HL-60/S4 treated with retinoic acid at 250 ng/mL for 4 days and 3 days (cell line): ENCODE data around the gene TEX14.

Experiments
- in situ Hi-C: fragments of 300-500 bp; cut with MboI; formaldehyde crosslinking; loops from 2 replicates; pipeline ENCODE4 v1.7.0; 2022; ENCODE audit warnings: low sequenced_read_pairs

Gene TEX14

DNA sequence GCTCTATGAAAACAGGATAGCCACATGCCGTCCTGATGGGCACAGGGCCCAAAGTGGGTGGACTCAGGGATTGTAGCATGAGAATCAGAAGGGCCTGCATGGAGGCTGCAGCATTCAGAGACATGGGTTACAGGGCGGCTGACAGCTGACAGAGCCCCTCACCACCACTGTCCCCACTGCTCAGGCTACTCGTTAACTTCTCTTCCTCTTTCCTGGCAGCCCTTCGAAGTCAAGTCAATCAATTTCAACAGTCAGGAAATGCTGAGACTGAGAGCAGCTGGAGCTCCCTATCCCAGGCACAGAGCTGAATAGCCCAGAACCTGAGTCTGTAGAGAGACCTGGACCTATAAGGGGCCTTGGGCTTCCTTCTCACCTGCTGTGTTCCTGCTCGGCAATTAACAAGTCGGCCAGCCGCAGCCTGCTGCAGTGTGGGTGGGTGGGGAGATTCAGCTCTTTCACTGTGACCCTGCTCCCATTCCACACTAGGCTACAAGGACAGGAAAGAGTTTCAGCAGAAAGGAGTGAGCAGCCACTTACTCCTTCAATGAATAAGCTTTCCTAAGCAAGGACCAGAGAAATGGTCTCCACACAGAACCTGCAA is 76.9 kb downstream of the TEX14 start:
- in situ Hi-C loops, result no loop called here

DNA sequence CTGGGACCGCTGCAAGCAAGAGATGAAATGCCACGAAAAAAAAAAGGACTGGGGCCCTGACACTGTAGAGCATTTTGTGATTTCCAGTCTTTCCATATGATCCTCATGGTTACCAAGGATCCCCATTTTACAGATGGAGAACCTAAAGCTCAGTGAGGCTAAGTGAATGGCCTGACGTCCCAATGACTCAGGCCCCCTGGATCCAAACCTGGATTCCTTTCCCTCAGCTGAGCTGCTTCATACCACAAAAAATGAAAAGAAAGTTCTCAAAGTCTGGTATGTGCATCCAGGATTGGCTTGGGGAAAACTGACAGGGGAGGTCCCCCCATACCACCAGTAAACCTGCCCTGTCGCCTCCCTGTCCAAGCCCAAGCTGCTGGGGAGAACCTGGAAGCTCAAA is 80.5 kb downstream of the TEX14 start:
- in situ Hi-C loops, result no loop called here

DNA sequence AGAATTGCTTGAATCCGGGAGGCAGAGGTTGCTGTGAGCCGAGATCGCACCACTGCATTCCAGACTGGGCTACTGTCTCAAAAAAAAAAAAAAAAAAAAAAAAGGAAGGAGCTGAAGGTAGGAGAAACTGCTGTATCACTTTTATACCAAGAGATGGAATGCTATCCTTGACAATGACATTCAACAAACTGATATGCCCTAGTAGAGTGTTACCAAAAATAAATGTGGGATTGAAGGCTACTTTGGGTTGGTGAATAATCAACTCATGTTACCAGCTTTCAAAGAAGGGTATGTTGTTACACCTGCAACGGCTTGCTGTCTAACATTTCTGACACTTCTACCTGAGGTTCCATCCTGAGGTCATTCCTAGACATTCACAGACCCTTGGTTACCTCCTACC is 84.9 kb downstream of the TEX14 start:
- in situ Hi-C loops, result no loop called here

DNA sequence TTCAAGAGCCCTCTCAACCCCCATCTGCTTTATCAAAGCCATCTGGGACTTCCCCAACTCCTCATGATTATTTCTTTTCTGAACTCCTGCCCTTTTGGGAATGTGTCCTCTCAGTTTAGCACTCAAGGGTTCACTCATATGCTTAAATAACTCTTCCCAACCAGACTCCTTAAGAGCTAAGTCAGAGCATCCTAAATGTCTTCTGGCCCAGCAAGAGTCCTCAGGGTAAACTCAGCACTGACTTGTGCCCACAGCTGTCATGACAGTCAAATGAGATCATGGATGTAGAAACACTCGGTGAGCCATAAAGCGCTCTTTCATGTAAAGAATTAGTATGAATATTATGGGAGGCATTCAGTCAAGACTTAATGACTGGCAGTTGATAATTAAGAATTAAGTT is 85.9 kb downstream of the TEX14 start:
- in situ Hi-C loops, result no loop called here

DNA sequence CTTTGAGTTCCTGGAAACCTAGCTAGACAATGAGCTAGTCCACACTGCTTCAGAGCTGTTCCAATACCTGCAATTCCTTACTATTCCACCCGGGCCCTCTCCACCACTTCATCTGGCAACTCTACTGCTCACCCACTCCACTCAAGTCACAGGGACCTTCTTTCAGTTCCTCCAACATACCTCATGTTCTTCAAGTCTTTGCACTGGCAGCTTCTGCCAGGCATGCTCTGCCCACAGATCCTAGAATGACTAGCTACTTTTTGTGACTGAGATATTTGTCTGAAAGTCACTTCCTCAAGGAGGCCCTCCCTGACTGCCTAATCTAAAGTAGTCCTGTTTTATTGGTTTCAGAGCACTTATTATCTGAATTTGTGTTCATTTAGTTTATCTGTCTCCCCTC is 86.4 kb downstream of the TEX14 start:
- in situ Hi-C loops, result no loop called here

DNA sequence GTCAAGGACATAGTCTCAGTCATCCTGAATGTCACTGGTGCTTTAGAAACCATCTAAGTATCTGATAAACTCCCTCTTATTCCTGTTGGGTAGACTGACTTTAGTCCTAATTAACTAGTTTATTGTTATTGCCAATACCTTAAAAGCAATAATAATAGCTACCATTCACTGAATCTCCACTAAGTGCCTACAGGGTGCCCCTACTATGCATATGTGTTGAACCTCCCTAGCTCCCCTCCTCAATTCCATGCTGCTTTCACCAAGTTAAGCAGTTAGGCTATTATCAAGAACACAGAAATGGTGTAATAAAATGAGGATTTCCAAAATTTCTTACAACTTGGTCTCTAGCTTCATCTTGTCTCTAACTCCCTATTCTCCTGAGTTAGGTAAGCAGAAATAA is 89.9 kb downstream of the TEX14 start:
- in situ Hi-C loops, result no loop called here

DNA sequence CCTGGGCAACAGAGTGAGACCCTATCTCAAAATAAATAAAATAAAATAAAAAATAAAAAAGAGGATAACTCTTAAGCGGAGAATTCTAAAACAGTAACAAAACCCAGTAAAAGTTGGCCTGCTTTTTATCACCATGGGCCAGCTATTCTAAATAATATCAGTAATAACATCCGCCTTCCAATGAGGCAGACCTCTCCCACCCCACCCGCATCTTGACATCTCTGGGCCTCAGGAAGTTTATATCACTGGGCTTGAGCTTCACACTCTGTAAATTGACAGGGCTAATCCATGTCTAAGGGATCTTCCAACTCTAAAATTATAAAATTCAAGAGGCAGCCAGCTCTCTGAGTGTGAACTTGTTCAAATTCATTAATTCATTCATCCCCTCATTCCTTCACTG is 94.5 kb downstream of the TEX14 start:
- in situ Hi-C loops, result loop anchor here (25.0 kb wide), 1 partner anchor 415 kb away; no protein-coding TSS in a partner anchor

DNA sequence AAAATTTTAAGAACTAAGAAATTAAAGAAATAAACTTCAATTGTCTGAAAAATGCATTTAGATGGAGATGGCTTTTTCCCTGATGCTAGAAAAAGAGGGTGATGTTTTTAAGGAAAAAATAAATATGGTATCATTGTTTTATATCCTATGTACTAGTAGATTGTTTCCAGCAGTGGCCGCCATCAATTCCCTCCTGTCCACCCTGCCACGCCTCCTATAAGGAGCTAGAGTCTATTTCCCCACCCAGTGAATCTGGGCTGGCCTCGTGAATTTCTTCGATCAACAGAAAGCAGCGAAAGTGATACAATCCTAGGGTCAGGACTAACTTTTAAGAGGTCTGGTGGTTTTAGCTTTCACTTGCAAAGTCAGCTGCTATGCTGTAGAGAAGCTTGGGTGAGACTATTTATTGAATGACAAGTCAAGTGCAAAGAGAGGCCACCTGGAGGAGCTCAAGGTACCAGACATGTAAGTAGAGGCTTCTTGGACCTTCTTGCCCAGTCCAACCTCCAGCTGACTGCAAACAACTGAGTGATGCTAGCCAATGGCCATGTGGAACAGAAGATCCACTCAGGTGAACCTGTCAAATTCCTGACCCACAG is 96.6 kb downstream of the TEX14 start:
- in situ Hi-C loops, result loop anchor here (25.0 kb wide), 1 partner anchor 417 kb away; no protein-coding TSS in a partner anchor

DNA sequence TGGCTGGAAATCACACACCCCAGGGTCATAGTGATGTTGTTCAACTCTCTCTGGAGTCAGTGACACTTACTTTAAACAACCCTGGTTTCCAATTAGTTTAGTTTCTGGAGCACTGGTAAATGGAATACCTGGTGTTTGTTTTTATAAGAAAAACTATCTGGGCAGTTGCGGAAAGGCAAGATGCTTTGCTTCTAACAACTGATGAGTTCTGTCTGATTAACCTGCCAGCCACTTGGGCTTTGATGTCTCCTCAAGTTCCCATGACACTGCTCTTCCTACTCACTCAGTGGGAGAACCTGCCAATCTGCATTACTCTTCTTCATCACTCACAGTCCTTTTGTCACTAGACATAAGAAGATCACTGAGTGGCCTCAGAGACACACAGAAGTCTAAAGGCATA is 98.7 kb downstream of the TEX14 start:
- in situ Hi-C loops, result loop anchor here (25.0 kb wide), 1 partner anchor 419 kb away; no protein-coding TSS in a partner anchor

DNA sequence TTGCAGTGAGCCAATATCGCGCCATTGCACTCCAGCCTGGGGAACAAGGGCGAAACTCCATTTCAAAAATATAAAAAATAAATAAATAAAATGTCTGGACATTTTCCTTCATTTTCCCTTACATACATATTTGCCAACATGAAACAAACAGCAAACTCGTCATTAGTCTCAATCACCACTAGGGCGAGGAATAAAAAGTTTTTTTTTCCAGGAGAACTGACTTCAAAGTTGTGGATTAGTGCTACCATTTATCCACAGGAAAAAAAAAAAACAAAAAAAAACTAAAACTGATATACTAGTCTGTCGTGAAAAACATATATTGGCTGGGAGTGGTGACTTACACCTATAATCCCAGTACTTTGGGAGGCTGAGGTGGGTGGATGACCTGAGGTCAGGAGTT is 100.4 kb downstream of the TEX14 start:
- in situ Hi-C loops, result loop anchor here (25.0 kb wide), 1 partner anchor 421 kb away; no protein-coding TSS in a partner anchor

DNA sequence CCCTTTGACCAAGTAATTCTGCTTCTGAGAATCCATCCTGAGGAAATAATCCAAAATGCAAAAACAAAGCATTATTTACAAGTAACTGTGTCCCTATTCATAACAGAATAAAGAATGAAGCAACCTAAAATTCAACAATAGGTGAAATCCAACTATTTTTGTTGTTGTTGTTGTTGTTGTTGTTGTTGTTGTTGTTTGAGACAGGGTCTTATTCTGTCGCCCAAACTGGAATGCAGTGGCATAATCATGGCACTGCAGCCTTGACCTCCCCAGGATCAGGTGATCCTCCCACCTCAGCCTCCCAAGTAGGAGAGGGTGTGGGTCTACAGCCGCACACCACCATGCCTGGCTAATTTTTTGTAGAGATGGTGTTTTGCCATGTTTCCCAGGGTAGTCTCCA is 101.5 kb downstream of the TEX14 start:
- in situ Hi-C loops, result loop anchor here (25.0 kb wide), 1 partner anchor 422 kb away; no protein-coding TSS in a partner anchor

DNA sequence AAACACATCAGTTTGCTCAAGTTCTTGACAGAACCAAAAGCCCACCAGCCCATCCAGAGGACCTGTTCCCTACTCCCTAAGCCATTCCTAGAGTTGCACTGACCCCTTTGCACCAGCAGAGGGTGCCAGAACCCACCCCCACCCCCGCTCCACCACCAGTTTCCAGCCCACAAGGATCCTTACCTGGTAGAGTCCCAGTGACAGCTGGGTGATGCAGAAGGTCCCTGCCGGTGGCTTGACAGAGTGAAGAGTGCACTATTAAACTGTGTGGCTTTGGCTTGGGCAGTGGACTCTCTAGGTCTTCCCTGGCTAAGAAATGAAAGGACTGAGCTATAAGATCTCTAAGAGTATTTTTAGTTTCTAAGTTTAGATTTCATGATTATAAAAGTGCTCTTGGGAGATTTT is 104.1 kb downstream of the TEX14 start:
- in situ Hi-C loops, result loop anchor here (25.0 kb wide), 1 partner anchor 425 kb away; no protein-coding TSS in a partner anchor

DNA sequence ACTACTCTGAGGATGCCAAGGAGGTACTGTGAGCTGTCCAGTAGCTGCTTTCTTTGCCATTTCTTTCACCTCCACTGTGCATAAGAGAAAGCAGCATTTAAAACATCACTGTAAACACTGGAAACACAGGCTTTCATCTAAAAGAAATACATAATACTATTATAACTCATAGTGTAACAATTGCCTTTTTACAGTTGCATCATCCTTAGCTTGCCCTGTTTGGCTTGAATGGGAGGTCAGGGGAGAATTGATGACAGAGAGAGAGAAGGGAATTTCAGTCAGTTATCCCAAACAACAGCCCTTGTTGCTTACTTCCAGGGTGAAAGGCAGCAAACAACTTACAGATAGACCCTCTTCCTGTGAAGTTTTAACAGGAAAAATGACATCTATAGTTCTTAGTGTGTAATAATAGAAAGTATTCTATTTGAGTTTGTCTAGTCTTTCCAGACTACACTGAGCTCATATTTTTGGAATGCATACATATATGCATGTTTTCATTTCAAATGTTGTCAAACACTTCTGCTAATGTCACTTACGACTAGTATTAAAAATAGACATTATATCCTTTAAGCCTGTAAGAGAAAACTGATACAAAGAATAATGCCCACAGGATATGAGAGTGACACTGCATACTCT is 105.7 kb downstream of the TEX14 start:
- in situ Hi-C loops, result loop anchor here (25.0 kb wide), 1 partner anchor 426 kb away; no protein-coding TSS in a partner anchor

DNA sequence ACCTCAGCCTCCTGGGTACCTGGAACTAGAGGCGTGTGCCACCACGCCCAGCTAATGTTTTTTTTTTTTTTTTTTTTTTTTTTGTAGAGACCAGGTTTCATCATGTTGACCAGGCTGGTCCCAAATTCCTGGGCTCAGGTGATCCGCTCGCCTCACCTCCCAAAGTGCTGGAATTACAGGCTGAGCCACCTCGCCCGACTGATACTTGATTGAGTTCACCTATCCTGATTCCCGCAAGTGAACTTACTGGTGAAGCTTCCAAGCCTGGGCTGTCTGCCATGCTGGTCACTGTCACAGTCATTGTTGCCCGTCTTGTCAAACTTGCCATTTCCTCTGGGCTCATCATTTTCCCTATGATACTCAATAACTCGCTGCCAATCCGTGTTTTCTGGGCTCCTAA is 106.3 kb downstream of the TEX14 start:
- in situ Hi-C loops, result loop anchor here (25.0 kb wide), 1 partner anchor 427 kb away; no protein-coding TSS in a partner anchor

DNA sequence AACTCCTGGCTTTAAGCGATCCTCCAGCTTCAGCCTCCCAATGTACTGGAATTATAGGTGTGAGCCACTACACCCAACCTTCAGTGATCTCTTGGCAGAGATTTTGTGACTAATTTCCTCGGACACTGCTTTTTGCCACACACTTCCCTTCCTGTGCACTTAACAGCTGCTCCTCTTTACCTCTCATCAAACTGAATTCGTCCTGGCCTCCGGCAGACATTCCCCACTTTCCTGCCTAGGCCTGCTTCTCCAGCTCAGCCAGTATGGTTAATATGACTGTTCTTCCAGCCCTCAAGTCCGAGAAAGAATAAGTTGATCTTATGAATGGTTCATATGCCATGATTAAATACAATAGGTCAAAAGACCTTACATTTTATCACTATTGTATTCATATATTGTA is 108.4 kb downstream of the TEX14 start:
- in situ Hi-C loops, result loop anchor here (25.0 kb wide), 1 partner anchor 429 kb away; no protein-coding TSS in a partner anchor

DNA sequence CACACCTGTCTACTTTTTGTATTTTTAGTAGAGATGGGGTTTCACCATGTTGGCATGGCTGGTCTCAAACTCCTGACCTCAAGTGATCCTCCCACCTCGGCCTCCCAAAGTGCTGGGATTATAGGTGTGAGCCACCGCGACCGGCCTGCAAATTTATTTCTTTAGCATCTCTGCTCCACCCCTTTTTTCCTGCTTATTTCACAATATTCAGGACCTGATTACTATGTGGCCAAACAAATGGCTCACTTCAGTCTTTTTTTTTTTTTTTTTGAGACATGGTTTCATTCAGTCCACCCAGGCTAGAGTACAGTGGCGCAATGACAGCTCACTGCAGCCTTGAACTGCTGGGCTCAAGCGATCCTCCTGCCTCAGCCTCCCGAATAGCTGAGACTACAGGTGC is 109.1 kb downstream of the TEX14 start:
- in situ Hi-C loops, result loop anchor here (25.0 kb wide), 1 partner anchor 430 kb away; no protein-coding TSS in a partner anchor

DNA sequence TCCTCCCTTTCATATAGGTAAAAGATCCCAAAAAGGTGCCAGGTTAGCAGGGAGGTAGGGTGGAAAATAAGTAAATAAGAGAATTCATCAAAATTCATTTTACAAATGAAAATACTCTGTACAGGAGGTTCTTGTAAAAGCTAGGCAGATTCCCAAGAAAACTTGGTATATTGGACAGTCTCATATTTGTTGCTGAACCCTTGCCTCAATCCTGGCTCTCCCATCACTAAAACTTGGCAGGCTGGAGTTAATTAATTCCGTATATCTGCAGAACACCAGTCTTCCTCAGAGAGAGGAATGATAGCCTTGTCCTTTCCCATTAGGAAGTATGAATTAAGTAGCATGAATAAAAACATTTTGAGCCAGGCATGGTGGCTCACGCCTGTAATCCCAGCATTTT is 111.2 kb downstream of the TEX14 start:
- in situ Hi-C loops, result loop anchor here (25.0 kb wide), 1 partner anchor 432 kb away; no protein-coding TSS in a partner anchor

DNA sequence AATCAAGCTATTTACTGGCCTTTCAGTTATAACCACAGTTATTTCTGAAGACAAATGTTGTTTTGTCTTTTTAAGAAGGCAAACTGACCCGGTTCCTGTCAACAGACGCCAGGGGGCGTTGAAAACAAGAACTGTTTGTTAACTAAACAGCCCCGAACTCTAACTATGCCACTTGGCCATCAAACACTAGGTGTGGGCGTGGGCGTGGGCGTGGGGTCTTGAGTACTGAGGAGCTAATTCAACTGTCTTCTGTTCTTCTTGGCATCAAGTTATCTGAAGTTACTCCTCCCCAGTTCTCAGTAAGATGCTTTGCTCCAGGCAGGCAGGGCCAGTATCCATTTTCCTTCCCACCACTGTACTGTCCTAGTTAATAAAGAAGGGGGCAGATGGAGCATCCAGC is 114.1 kb downstream of the TEX14 start:
- in situ Hi-C loops, result loop anchor here (25.0 kb wide), 1 partner anchor 435 kb away; no protein-coding TSS in a partner anchor

DNA sequence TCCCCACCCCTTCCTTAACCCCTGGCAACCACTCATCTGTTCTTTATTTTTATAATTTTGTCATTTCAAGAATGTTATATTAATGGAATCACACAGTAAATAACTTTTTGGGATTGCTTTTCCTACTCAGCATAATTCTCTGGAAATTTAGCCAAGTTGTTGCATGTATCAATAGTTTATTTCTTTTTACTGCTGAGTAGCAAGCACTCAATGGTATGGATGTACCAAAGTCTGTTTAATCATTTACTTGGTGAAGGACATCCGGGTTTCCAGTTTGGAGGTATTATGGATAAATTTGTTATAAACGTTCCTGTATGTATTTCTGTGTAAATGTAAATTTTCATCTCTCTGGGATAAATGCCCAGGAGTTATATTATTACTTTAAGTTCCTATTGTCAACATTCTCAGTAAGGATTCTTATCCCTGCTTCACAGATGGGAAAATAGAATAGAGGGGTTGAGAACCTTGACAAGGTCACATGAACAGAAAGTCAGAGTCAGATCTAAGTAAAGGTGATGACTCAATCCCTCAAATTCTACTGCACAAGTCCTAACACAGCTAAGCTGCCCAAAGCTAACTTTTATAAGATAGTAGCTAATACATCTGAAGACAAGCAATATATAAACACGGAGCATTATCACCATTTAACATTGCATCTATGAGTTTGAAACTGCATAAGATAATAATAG is 115.0 kb downstream of the TEX14 start:
- in situ Hi-C loops, result loop anchor here (25.0 kb wide), 1 partner anchor 435 kb away; no protein-coding TSS in a partner anchor

DNA sequence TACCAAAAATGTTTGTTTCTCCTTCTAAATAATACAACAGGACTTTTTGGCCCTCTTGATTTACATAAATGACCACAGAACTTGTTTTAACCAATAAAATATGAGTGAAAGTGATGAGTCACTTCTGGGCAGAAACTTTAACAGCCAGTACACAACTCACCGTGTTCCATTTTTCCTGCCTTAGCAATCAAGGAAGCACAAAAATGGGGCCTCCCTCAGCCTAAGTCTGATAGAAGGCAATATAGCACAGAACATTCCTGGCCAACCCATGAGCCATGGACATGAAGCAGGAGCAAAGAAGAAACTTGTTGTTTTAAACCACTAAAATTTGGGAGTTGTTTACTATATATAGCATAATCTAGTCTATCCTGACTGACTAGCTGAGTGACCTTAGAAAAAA is 116.3 kb downstream of the TEX14 start:
- in situ Hi-C loops, result loop anchor here (25.0 kb wide), 1 partner anchor 437 kb away; no protein-coding TSS in a partner anchor

DNA sequence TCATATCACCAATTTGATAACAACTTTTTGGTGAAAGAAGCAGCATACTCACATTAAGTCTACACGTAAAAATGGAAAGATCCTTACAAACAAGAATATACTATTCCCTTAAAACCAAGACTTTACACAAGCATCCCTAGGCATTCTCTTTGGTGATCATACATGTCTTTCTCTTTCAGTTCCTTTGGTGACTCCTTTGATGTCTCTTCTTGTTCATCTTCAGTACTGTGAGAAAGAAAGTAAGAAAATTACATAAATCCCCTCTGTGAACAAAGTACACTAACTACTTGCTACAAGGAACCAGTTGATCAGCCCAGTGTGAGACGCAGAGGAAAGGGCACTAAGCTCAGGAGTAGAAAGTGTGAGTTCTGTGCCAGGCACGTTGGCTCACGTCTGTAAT is 117.8 kb downstream of the TEX14 start:
- in situ Hi-C loops, result no loop called here
